ENCODE results near the gene GABARAP.

- TF ChIP-seq YY1 (IDR thresholded peaks at IDR 0.05; ENCODE audit: low read depth) (no peak), EP300 (IDR thresholded peaks at IDR 0.05; ENCODE audit: borderline replicate concordance) (no peak), TEAD4 (IDR thresholded peaks at IDR 0.05) (no peak), RAD21 (IDR thresholded peaks at IDR 0.05; ENCODE audit: low read depth) (no peak), EGR1 (IDR thresholded peaks at IDR 0.05) (no peak), CEBPB (IDR thresholded peaks at IDR 0.05) (no peak), ZBTB7A (IDR thresholded peaks at IDR 0.05; ENCODE audit: low read depth) (no peak), MAX (IDR thresholded peaks at IDR 0.05) (no peak), FOXM1 (IDR thresholded peaks at IDR 0.05; ENCODE audit: borderline replicate concordance, low read depth) (no peak), CREB1 (IDR thresholded peaks at IDR 0.05; ENCODE audit: low read depth) (no peak)
Measured at GRCh38 chr17:7240375-7240774, 1.9 kb downstream of the GABARAP start.

Data from Ishikawa (cell line).